GM21526 (cell line): ENCODE measurements around the gene TET2.

Experiments
- ATAC-seq: cut with Tn5 transposase; IDR thresholded peaks from one replicate; pipeline ENCODE4 v1.9.1; 2021; ENCODE audit warnings: moderate library complexity; ENCODE audit not compliant: unreplicated experiment, low FRiP score

Gene TET2

GRCh38 chr4:105230287-105230686 lies 83.6 kb downstream of the TET2 start:
- no peak for ATAC-seq

GRCh38 chr4:105232374-105232773 lies 85.7 kb downstream of the TET2 start:
- ATAC-seq: no peak

GRCh38 chr4:105234582-105234981 lies 87.9 kb downstream of the TET2 start:
- no peak for ATAC-seq

GRCh38 chr4:105236202-105236915 lies 89.7 kb downstream of the TET2 start:
- ATAC-seq: peak; percentile 80

- ATAC-seq: peak; percentile 34
Observed at GRCh38 chr4:105236916-105237311, 90.2 kb downstream of the TET2 start.

GRCh38 chr4:105240037-105240436 lies 93.4 kb downstream of the TET2 start:
- no peak for ATAC-seq

- no peak for ATAC-seq
Observed at GRCh38 chr4:105241451-105241850, 94.8 kb downstream of the TET2 start.

GRCh38 chr4:105243446-105243845 lies 96.8 kb downstream of the TET2 start:
- ATAC-seq: no peak

GRCh38 chr4:105246712-105247111 lies 100.0 kb downstream of the TET2 start:
- ATAC-seq: no peak

- no peak for ATAC-seq
Observed at GRCh38 chr4:105248613-105249012, 101.9 kb downstream of the TET2 start.

GRCh38 chr4:105257817-105258495 lies 111.3 kb downstream of the TET2 start:
- no peak for ATAC-seq

GRCh38 chr4:105265689-105266088 lies 119.0 kb downstream of the TET2 start:
- no peak for ATAC-seq

- no peak for ATAC-seq
Observed at GRCh38 chr4:105267280-105267679, 120.6 kb downstream of the TET2 start.

GRCh38 chr4:105272002-105272401 lies 125.3 kb downstream of the TET2 start:
- no peak for ATAC-seq

- ATAC-seq: no peak
Observed at GRCh38 chr4:105273230-105273629, 126.6 kb downstream of the TET2 start.

- no peak for ATAC-seq
Observed at GRCh38 chr4:105274090-105274489, 127.4 kb downstream of the TET2 start.

- ATAC-seq: no peak
Observed at GRCh38 chr4:105274504-105274903, 127.8 kb downstream of the TET2 start.

GRCh38 chr4:105276361-105277104 lies 129.9 kb downstream of the TET2 start:
- no peak for ATAC-seq

- ATAC-seq: no peak
Observed at GRCh38 chr4:105277702-105278101, 131.0 kb downstream of the TET2 start.

- ATAC-seq: no peak
Observed at GRCh38 chr4:105279314-105279713, 132.6 kb downstream of the TET2 start.

- ATAC-seq: no peak
Observed at GRCh38 chr4:105280338-105281123, 133.9 kb downstream of the TET2 start.
